Ishikawa (cell line): ENCODE data around the gene VWA7.

ENCODE experiments used
- CEBPB ChIP-seq: IDR thresholded peaks from 2 replicates; pipeline ENCODE4 v1.6.1; 2012
- MAX ChIP-seq: IDR thresholded peaks from 2 replicates; pipeline ENCODE4 v1.6.1; 2012
- TAF1 ChIP-seq: IDR thresholded peaks from 2 replicates; pipeline ENCODE4 v1.6.1; 2012; ENCODE audit warnings: low read depth, mild to moderate bottlenecking

- peak; percentile 43; the same call in 1 of the 2 replicates for TF ChIP-seq TAF1
- TF ChIP-seq MAX: 0 out of 2 replicates have a peak, but pooled peaks have one; percentile 10
- no peak for TF ChIP-seq CEBPB
These were observed 47.0 kb downstream of the VWA7 start for GRCh38 chr6:31729979-31730630.
